HepG2 (cell line): ENCODE data around the gene TCFL5. TPM values are rescaled to one million over a fixed set of nuclear protein-coding genes. Genes with fewer than 3 reads are reported as not detected.
A peak's percentile ranks its signal among the peaks of the same experiment; 100 is the strongest.

ENCODE experiments used
- ATAC-seq: fragments of 200-7000 bp; cut with Tn5 transposase; 3 replicates; pipeline ENCODE4 v1.9.1; 2020; ENCODE audit warnings: mild to moderate bottlenecking, moderate library complexity
- BruUV-seq: library from RNA; stranded (reverse); fragments of 400-500 nt; replicated peaks from 2 replicates; lab custom pipeline; 2021; lab: Mats Ljungman, UMichigan
- CTCF ChIA-PET: fragments of 300-600 bp; formaldehyde crosslinking; extraction: SDS; loops from one replicate; lab custom pipeline; 2021; ENCODE audit warnings: low total read pairs, inconsistent platforms, low intra/inter-chr PET ratio; lab: Yijun Ruan, JAX
- POLR2A ChIA-PET: fragments of 350-600 bp; sonication (Branson Sonifier 250); formaldehyde crosslinking; loops from one replicate; lab custom pipeline; 2020; ENCODE audit warnings: antibody characterized with exemption, inconsistent platforms; lab: Yijun Ruan, JAX
- DNase-seq: peaks from one replicate; pipeline ENCODE4 v3.0.0-alpha.2; 2015; ENCODE audit warnings: low spot score
- FAIRE-seq: peaks from 3 replicates; lab custom pipeline; 2011; peaks lifted over from hg19 to GRCh38; lab: Jason Lieb, UNC
- H2AFZ ChIP-seq: one replicate; pipeline ENCODE4 v1.6.1; 2011; ENCODE audit warnings: low read length, inconsistent platforms
- H3K27ac ChIP-seq: fragments of 300-600 bp; 3 replicates; pipeline ENCODE4 v1.8.0; 2011; ENCODE audit warnings: mixed run types, mild to moderate bottlenecking, mixed read lengths, low read length, inconsistent platforms; ENCODE audit not compliant: insufficient read depth; ENCODE audit errors: extremely low read length
- H3K27me3 ChIP-seq, 2 experiments: fragments of 200-600 bp in 1 of 2; 2 replicates in 1 of 2; 3 replicates in 1 of 2; pipeline versions ENCODE4 v1.6.0 to v1.8.0; 2011; ENCODE audit warnings: low read length in 2 of 2, mild to moderate bottlenecking in 2 of 2, moderate library complexity in 2 of 2, inconsistent platforms in 1 of 2; ENCODE audit not compliant: insufficient read depth in 2 of 2, control insufficient read depth in 1 of 2
- H3K36me3 ChIP-seq, 2 experiments: fragments of 200-600 bp in 1 of 2; replicated peaks in 1 of 2; 2 replicates in 1 of 2; 3 replicates in 1 of 2; pipeline versions ENCODE4 v1.5.1 to v1.8.0; 2011; ENCODE audit warnings: low read length in 2 of 2, inconsistent platforms in 1 of 2; ENCODE audit not compliant: insufficient read depth in 2 of 2, control insufficient read depth in 1 of 2
- H3K4me1 ChIP-seq: 2 replicates; pipeline ENCODE4 v1.5.1; 2012; ENCODE audit warnings: low read length, inconsistent platforms; ENCODE audit not compliant: insufficient read depth
- H3K4me2 ChIP-seq: 2 replicates; pipeline ENCODE4 v1.6.0; 2011; ENCODE audit warnings: low read depth, low read length, inconsistent platforms
- H3K4me3 ChIP-seq, 3 experiments: fragments of 200-600 bp in 1 of 3; sonication (generic), shearing (Covaris generic) in 1 of 3; replicated peaks in 1 of 3; 2 replicates each; pipeline ENCODE4 v1.5.1; 2011 to 2016; ENCODE audit warnings: low read length in 3 of 3, inconsistent platforms in 2 of 3, low read depth in 2 of 3, mild to moderate bottlenecking in 2 of 3, control low read depth in 1 of 3, mixed read lengths in 1 of 3; ENCODE audit not compliant: insufficient read depth in 1 of 3
- H3K79me2 ChIP-seq: one replicate; pipeline ENCODE4 v1.6.1; 2011; ENCODE audit warnings: low read length, inconsistent platforms; ENCODE audit not compliant: insufficient read depth
- H3K9ac ChIP-seq: 2 replicates; pipeline ENCODE4 v1.6.0; 2011; ENCODE audit warnings: mild to moderate bottlenecking, low read depth, low read length, inconsistent platforms; ENCODE audit not compliant: insufficient read depth
- H3K9me3 ChIP-seq: 2 replicates; pipeline ENCODE4 v1.5.1; 2012; ENCODE audit warnings: mild to moderate bottlenecking, low read length
- H4K20me1 ChIP-seq: 2 replicates; pipeline ENCODE4 v1.6.0; 2011; ENCODE audit warnings: inconsistent platforms, mild to moderate bottlenecking, low read length, moderate library complexity; ENCODE audit not compliant: insufficient read depth
- AGO2 ChIP-seq: fragments of 200-400 bp; formaldehyde crosslinking; optimal IDR thresholded peaks from 2 replicates; pipeline ENCODE3; 2017; ENCODE audit warnings: mild to moderate bottlenecking, low read depth, low read length, moderate library complexity
- AKAP8 ChIP-seq: sonication (generic); formaldehyde crosslinking; IDR thresholded peaks from 2 replicates; pipeline ENCODE4 v1.5.1; 2020; ENCODE audit warnings: mild to moderate bottlenecking, missing genetic modification reagents
- KDM2A ChIP-seq: sonication (generic); formaldehyde crosslinking; IDR thresholded peaks from 2 replicates; pipeline ENCODE4 v1.4.0; 2020; ENCODE audit warnings: low read depth, missing genetic modification reagents, borderline replicate concordance
- KLF11 ChIP-seq: IDR thresholded peaks from 2 replicates; pipeline ENCODE4 v1.6.1; 2016; ENCODE audit warnings: missing compliant biosample characterization
- MAFK ChIP-seq, 2 experiments: IDR thresholded peaks in 1 of 2; conservative IDR thresholded peaks in 1 of 2; 2 replicates each; pipeline ENCODE4 v1.6.1; 2011; ENCODE audit warnings: improper control_type of control experiment in 2 of 2, low read length in 2 of 2
- PAF1 ChIP-seq: IDR thresholded peaks from 2 replicates; pipeline ENCODE4 v1.6.1; 2016; ENCODE audit warnings: missing genetic modification reagents, missing compliant biosample characterization
- POLR2AphosphoS2 ChIP-seq: IDR thresholded peaks from 2 replicates; pipeline ENCODE4 v1.6.1; 2011; ENCODE audit warnings: low read depth, low read length, improper control_type of control experiment
- PRPF4 ChIP-seq: fragments of 200-400 bp; formaldehyde crosslinking; IDR thresholded peaks from 2 replicates; pipeline ENCODE4 v1.6.1; 2016; ENCODE audit warnings: low read length, low read depth; ENCODE audit not compliant: poor library complexity, severe bottlenecking
- RORA ChIP-seq: sonication (generic); formaldehyde crosslinking; IDR thresholded peaks from 2 replicates; pipeline ENCODE4 v1.5.0; 2020; ENCODE audit warnings: mild to moderate bottlenecking, missing genetic modification reagents, moderate library complexity
- SMARCC2 ChIP-seq: fragments of 450-650 bp; IDR thresholded peaks from 2 replicates; pipeline ENCODE4 v1.6.1; 2017; ENCODE audit warnings: antibody characterized with exemption, mild to moderate bottlenecking
- ZBTB7A ChIP-seq: sonication (generic); formaldehyde crosslinking; IDR thresholded peaks from 2 replicates; pipeline ENCODE4 v1.8.0; 2022; ENCODE audit warnings: mild to moderate bottlenecking, missing genetic modification reagents
- ZNF83 ChIP-seq: sonication (generic); formaldehyde crosslinking; IDR thresholded peaks from 2 replicates; pipeline ENCODE4 v1.4.0; 2020; ENCODE audit warnings: missing genetic modification reagents, mild to moderate bottlenecking, borderline replicate concordance
- ZSCAN12 ChIP-seq: sonication (generic); formaldehyde crosslinking; IDR thresholded peaks from 2 replicates; pipeline ENCODE4 v1.9.0; 2021; ENCODE audit warnings: mild to moderate bottlenecking, missing genetic modification reagents
- WGBS: methylation state at CpG from one replicate; pipeline ENCODE4 v1.1.6; 2017; ENCODE audit warnings: low lambda C conversion rate; 5-methylcytosine and 5-hydroxymethylcytosine counted together
- in situ Hi-C: cut with HindIII; loops from 2 replicates; pipeline ENCODE4 v1.10.0; 2017; ENCODE audit warnings: low pct_unique_long_range_greater_than_20kb; ENCODE audit not compliant: extremely low pct_ligation_motif_present
- intact Hi-C: fragments of 100-400 bp; cut with micrococcal nuclease; formaldehyde crosslinking; loops from one replicate; pipeline ENCODE4 v1.10.0; 2022; ENCODE audit not compliant: unreplicated experiment
- polyA plus RNA-seq, 8 experiments: library from polyadenylated mRNA; depleted of rRNA in 3 of 8; stranded (reverse) in 7 of 8; unstranded in 1 of 8; fragments of >200 nt; fragmentation: Illumina TruSeq in 4 of 8; extraction: Trizol in 4 of 8; gene quantifications; 2 replicates each; pipeline versions ENCODE4 v1.2.1 to v1.2.3, GENCODE V29; 2011 to 2016; ENCODE audit warnings: low read depth in 4 of 8, missing spikeins in 1 of 8, mixed read lengths in 1 of 8; ENCODE audit not compliant: insufficient read depth in 1 of 8
- total RNA-seq, 5 experiments: library from RNA; depleted of rRNA; stranded (reverse); fragments of >200 nt; fragmentation: Illumina TruSeq; extraction: Trizol; gene quantifications; 2 replicates each; pipeline ENCODE4 v1.2.3, GENCODE V29; 2016; ENCODE audit warnings: low read depth in 1 of 5
- TF ChIP-seq, protein P1 (sequence below): sonication (generic); formaldehyde crosslinking; conservative IDR thresholded peaks from 2 replicates; pipeline ENCODE4 v1.8.1; 2023; ENCODE audit warnings: missing genetic modification reagents
- TF ChIP-seq, protein P2 (sequence below): sonication (generic); formaldehyde crosslinking; IDR thresholded peaks from 2 replicates; pipeline ENCODE4 v1.5.1; 2020; ENCODE audit warnings: mild to moderate bottlenecking, missing genetic modification reagents, moderate library complexity
- TF ChIP-seq, protein P3 (sequence below): sonication (generic); formaldehyde crosslinking; IDR thresholded peaks from 2 replicates; pipeline ENCODE4 v1.5.1; 2020; ENCODE audit warnings: mild to moderate bottlenecking, missing genetic modification reagents, moderate library complexity

TCFL5 gene
- total and polyA plus RNA-seq, 2 of the 13 experiments (the other 11 are each of a cell fraction or from before 2014, with no cell fraction given), result 14.8 to 20.0 TPM

DNA sequence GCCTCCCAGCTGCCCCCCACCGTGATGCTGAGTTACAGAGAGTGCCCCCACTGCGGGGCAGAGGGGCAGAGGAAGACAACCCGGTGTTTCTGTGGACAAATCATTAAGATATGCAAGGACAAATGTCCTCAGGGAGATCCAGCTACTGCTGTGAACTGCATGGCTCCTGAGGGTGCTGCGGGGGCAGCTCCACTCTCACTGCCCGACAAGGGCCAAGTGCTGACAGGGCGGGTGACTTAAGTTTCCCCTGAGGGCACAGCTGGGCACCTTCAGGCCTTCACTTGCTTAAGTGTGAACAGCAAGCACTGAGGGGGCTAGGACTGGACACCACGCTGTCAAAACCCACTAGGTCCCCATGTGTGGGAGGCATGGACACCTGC, 26.2 kb upstream of the TCFL5 start (continued):
- TF ChIP-seq AKAP8 (CRISPR knock-in tag) (0 out of 2 replicates have a peak, but pooled peaks have one; percentile 3), KDM2A (CRISPR knock-in tag) (0 out of 2 replicates have a peak, but pooled peaks have one; percentile 8), ZSCAN12 (CRISPR knock-in tag) (no peak), RORA (no peak), KLF11 (CRISPR knock-in tag) (no peak), POLR2AphosphoS2 (peak; percentile 61; the same call in 1 of the 2 replicates), ZBTB7A (no peak)
- TF ChIP-seq, protein P1, sequence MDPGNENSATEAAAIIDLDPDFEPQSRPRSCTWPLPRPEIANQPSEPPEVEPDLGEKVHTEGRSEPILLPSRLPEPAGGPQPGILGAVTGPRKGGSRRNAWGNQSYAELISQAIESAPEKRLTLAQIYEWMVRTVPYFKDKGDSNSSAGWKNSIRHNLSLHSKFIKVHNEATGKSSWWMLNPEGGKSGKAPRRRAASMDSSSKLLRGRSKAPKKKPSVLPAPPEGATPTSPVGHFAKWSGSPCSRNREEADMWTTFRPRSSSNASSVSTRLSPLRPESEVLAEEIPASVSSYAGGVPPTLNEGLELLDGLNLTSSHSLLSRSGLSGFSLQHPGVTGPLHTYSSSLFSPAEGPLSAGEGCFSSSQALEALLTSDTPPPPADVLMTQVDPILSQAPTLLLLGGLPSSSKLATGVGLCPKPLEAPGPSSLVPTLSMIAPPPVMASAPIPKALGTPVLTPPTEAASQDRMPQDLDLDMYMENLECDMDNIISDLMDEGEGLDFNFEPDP (CRISPR knock-in tag), result no peak
- TF ChIP-seq, all 625 proteins: peak for 6

DNA sequence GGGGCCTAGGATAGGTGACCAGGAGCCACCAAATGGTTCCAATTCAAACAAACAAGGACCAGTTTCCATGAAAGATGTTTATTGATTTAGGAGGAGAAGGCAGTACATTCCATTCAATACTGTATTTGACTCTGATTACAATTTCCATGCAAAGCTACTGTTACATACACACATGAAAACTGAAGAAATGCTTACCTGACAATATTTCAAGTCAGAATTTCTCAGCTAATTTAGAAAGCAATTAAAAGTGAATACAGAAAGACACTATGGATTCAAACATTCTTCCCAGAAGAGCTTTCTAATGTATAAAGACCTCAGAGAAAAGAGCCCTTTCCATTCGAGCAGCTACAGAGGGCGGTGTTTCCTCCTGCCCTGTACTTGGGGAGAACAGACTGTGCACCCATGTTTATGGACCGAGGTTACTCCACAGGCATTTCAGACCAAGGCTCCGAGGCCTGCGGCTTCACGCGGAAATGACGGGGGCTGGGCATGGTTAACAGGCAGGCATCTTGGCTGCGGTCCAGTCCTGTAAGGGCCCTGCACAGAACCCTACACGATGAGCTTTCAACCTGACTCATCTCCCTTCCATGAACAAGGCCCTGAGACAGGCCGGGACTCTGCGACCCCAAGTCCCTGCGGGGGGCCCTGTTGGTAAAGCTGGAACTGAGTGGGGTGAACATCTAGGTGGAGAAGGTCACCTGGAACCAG, 25.7 kb upstream of the TCFL5 start:
- H3K27me3 ChIP-seq, result no peaks in the 10 kb centered on the region
- no peaks in the 10 kb centered on the region for H3K79me2 ChIP-seq
- FAIRE-seq (peak; percentile 52), ATAC-seq (peak; percentile 10), DNase-seq (peak; percentile 50)
- H3K36me3 ChIP-seq, result peaks cover 35 to 53% of the 10 kb centered on the region in 2 experiments
- no peak overlapping the region for H3K27ac ChIP-seq
- in situ Hi-C loops (no loop called here), intact Hi-C loops (no loop called here)
- H3K9me3 ChIP-seq, result no peaks in the 10 kb centered on the region
- H3K4me1 ChIP-seq, result peaks cover 15% of the 10 kb centered on the region
- no peaks in the 10 kb centered on the region for H4K20me1 ChIP-seq
- no peak overlapping the region for H2AFZ ChIP-seq
- no peak overlapping the region for H3K4me2 ChIP-seq
- POLR2A ChIA-PET, result interaction anchor here (0.7 to 2.7 kb wide), 5 partner anchors 10 to 68 kb away, joined by 3 to 8 read pairs (median 6); partner anchors contain the start of gene TCFL5
- H3K9ac ChIP-seq, result no peak overlapping the region
- 72% methylated on average over 13 of the region's 13 CpGs for WGBS
- BruUV-seq, result no TSS peak
- CTCF ChIA-PET, result no interaction called here
- H3K4me3 ChIP-seq, result no peak overlapping the region
- TF ChIP-seq ZNF83 (no peak), MAFK (conservative IDR thresholded peaks at IDR 0.05 in 1 of 2, IDR thresholded peaks at IDR 0.05 in 1 of 2; ENCODE audit: low read length in 2 of 2) (peak; percentile 97 to 98), SMARCC2 (no peak), PAF1 (0 out of 2 replicates have a peak, but pooled peaks have one; percentile 28), AGO2 (peak; percentile 58), PRPF4 (peak; percentile 34)
- TF ChIP-seq, protein P2, sequence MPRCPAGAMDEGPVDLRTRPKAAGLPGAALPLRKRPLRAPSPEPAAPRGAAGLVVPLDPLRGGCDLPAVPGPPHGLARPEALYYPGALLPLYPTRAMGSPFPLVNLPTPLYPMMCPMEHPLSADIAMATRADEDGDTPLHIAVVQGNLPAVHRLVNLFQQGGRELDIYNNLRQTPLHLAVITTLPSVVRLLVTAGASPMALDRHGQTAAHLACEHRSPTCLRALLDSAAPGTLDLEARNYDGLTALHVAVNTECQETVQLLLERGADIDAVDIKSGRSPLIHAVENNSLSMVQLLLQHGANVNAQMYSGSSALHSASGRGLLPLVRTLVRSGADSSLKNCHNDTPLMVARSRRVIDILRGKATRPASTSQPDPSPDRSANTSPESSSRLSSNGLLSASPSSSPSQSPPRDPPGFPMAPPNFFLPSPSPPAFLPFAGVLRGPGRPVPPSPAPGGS, result peak; percentile 22; the same call in 1 of the 2 replicates
- TF ChIP-seq, protein P3, sequence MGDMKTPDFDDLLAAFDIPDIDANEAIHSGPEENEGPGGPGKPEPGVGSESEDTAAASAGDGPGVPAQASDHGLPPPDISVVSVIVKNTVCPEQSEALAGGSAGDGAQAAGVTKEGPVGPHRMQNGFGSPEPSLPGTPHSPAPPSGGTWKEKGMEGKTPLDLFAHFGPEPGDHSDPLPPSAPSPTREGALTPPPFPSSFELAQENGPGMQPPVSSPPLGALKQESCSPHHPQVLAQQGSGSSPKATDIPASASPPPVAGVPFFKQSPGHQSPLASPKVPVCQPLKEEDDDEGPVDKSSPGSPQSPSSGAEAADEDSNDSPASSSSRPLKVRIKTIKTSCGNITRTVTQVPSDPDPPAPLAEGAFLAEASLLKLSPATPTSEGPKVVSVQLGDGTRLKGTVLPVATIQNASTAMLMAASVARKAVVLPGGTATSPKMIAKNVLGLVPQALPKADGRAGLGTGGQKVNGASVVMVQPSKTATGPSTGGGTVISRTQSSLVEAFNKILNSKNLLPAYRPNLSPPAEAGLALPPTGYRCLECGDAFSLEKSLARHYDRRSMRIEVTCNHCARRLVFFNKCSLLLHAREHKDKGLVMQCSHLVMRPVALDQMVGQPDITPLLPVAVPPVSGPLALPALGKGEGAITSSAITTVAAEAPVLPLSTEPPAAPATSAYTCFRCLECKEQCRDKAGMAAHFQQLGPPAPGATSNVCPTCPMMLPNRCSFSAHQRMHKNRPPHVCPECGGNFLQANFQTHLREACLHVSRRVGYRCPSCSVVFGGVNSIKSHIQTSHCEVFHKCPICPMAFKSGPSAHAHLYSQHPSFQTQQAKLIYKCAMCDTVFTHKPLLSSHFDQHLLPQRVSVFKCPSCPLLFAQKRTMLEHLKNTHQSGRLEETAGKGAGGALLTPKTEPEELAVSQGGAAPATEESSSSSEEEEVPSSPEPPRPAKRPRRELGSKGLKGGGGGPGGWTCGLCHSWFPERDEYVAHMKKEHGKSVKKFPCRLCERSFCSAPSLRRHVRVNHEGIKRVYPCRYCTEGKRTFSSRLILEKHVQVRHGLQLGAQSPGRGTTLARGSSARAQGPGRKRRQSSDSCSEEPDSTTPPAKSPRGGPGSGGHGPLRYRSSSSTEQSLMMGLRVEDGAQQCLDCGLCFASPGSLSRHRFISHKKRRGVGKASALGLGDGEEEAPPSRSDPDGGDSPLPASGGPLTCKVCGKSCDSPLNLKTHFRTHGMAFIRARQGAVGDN (CRISPR knock-in tag), result peak; percentile 49
